ENCODE data around the gene NARF.

GRCh38 chr17:82440469-82440981, 18.0 kb upstream of the NARF start:
- TF ChIP-seq ATF2 (CRISPR knock-in tag; IDR thresholded peaks at IDR 0.05; ENCODE audit: borderline replicate concordance, low read depth) (no peak), SP1 (CRISPR knock-in tag; conservative IDR thresholded peaks at IDR 0.05) (no peak), ARID4B (CRISPR knock-in tag; IDR thresholded peaks at IDR 0.05; ENCODE audit: borderline replicate concordance) (no peak), MXD4 (CRISPR knock-in tag; IDR thresholded peaks at IDR 0.05; ENCODE audit: borderline replicate concordance) (no peak), NR1H2 (CRISPR knock-in tag; IDR thresholded peaks at IDR 0.05) (no peak), ZNF138 (CRISPR knock-in tag; conservative IDR thresholded peaks at IDR 0.05) (no peak), CTCF (IDR thresholded peaks at IDR 0.05) (no peak), NFE2L1 (CRISPR knock-in tag; IDR thresholded peaks at IDR 0.05) (no peak)

All from WTC11 (cell line).